Measurements from ENCODE around the gene ZXDC. TPM values are rescaled to one million over a fixed set of nuclear protein-coding genes. Genes with fewer than 3 reads are reported as not detected.

Gene ZXDC
- total RNA-seq, 1 donor from 2014 or later: 29.0 TPM

- Mint-ChIP-seq H3K9me3 (no peaks in the 10 kb centered on the region), H3K36me3 (peaks cover 5% of the 10 kb centered on the region), H3K4me3 (no peak overlapping the region), H3K27ac (no peak overlapping the region), H3K4me1 (ENCODE audit: unreplicated experiment) (peaks cover 15% of the 10 kb centered on the region), H3K27me3 (no peaks in the 10 kb centered on the region)
- no peak for TF ChIP-seq CTCF (conservative IDR thresholded peaks at IDR 0.05)
- no peak for DNase-seq (ENCODE audit: extremely low spot score, unreplicated experiment)
Observed at GRCh38 chr3:126439346-126439967, 36.2 kb downstream of the ZXDC start.

GRCh38 chr3:126438746-126439145 lies 36.9 kb downstream of the ZXDC start:
- no peak overlapping the region for H3K4me3 Mint-ChIP-seq
- no peak for DNase-seq (ENCODE audit: extremely low spot score, unreplicated experiment)
- H3K9me3 Mint-ChIP-seq: no peaks in the 10 kb centered on the region
- H3K36me3 Mint-ChIP-seq: peaks cover 5% of the 10 kb centered on the region
- H3K4me1 Mint-ChIP-seq (ENCODE audit: unreplicated experiment): peaks cover 15% of the 10 kb centered on the region
- H3K27ac Mint-ChIP-seq: no peak overlapping the region
- TF ChIP-seq CTCF (conservative IDR thresholded peaks at IDR 0.05): no peak
- H3K27me3 Mint-ChIP-seq: no peaks in the 10 kb centered on the region

- H3K27ac Mint-ChIP-seq: no peak overlapping the region
- no peak overlapping the region for H3K4me3 Mint-ChIP-seq
- no peaks in the 10 kb centered on the region for H3K27me3 Mint-ChIP-seq
- peaks cover 5% of the 10 kb centered on the region for H3K36me3 Mint-ChIP-seq
- peaks cover 13% of the 10 kb centered on the region for H3K4me1 Mint-ChIP-seq (ENCODE audit: unreplicated experiment)
- H3K9me3 Mint-ChIP-seq: no peaks in the 10 kb centered on the region
- no peak for DNase-seq (ENCODE audit: extremely low spot score, unreplicated experiment)
- TF ChIP-seq CTCF (conservative IDR thresholded peaks at IDR 0.05): no peak
Observed at GRCh38 chr3:126438186-126438585, 37.5 kb downstream of the ZXDC start.

GRCh38 chr3:126436826-126437717 lies 38.6 kb downstream of the ZXDC start:
- no peak overlapping the region for H3K4me3 Mint-ChIP-seq
- H3K9me3 Mint-ChIP-seq: no peaks in the 10 kb centered on the region
- no peaks in the 10 kb centered on the region for H3K27me3 Mint-ChIP-seq
- DNase-seq (ENCODE audit: extremely low spot score, unreplicated experiment): no peak
- peaks cover 9% of the 10 kb centered on the region for H3K4me1 Mint-ChIP-seq (ENCODE audit: unreplicated experiment)
- TF ChIP-seq CTCF (conservative IDR thresholded peaks at IDR 0.05): no peak
- H3K36me3 Mint-ChIP-seq: peaks cover 8% of the 10 kb centered on the region
- H3K27ac Mint-ChIP-seq: no peak overlapping the region

- no peak for TF ChIP-seq CTCF (conservative IDR thresholded peaks at IDR 0.05)
- peaks cover 8% of the 10 kb centered on the region for H3K36me3 Mint-ChIP-seq
- H3K4me1 Mint-ChIP-seq (ENCODE audit: unreplicated experiment): peaks cover 9% of the 10 kb centered on the region
- no peaks in the 10 kb centered on the region for H3K27me3 Mint-ChIP-seq
- H3K27ac Mint-ChIP-seq: no peak overlapping the region
- H3K4me3 Mint-ChIP-seq: no peak overlapping the region
- no peaks in the 10 kb centered on the region for H3K9me3 Mint-ChIP-seq
- DNase-seq (ENCODE audit: extremely low spot score, unreplicated experiment): no peak
Observed at GRCh38 chr3:126435456-126436315, 40.0 kb downstream of the ZXDC start.
